CD4-positive, alpha-beta T cell treated with Interleukin-10 for 1 hour (primary cell): ENCODE measurements around the gene TCEANC.

Source experiments
- DNase-seq: peaks from one replicate; pipeline ENCODE4 v3.0.0-alpha.2; 2020

The TCEANC gene

GRCh38 chrX:13693341-13693961 is 40.5 kb downstream of the TCEANC start:
- DNase-seq, result no peak

GRCh38 chrX:13694359-13694758 is 41.4 kb downstream of the TCEANC start:
- DNase-seq, result no peak

- no peak for DNase-seq
Measured at GRCh38 chrX:13694983-13695382, 42.0 kb downstream of the TCEANC start.

GRCh38 chrX:13695601-13696115 is 42.7 kb downstream of the TCEANC start:
- DNase-seq, result no peak

GRCh38 chrX:13697455-13697854 is 44.5 kb downstream of the TCEANC start:
- no peak for DNase-seq

GRCh38 chrX:13697976-13698375 is 45.0 kb downstream of the TCEANC start:
- DNase-seq, result no peak

GRCh38 chrX:13698432-13698831 is 45.5 kb downstream of the TCEANC start:
- DNase-seq, result no peak

GRCh38 chrX:13699183-13699826 is 46.4 kb downstream of the TCEANC start:
- no peak for DNase-seq

GRCh38 chrX:13700380-13700779 is 47.4 kb downstream of the TCEANC start:
- no peak for DNase-seq

- DNase-seq, result no peak
Measured at GRCh38 chrX:13702111-13702789, 49.3 kb downstream of the TCEANC start.

- DNase-seq, result no peak
Measured at GRCh38 chrX:13703135-13703534, 50.2 kb downstream of the TCEANC start.

GRCh38 chrX:13703589-13703988 is 50.6 kb downstream of the TCEANC start:
- DNase-seq, result no peak

GRCh38 chrX:13711141-13711540 is 58.2 kb downstream of the TCEANC start:
- DNase-seq, result no peak
